ENCODE measurements around the gene VPS51.
"Not testable (repeated sequence)": the region's sequence is repeated elsewhere in the genome, so short reads cannot be mapped to it uniquely, and the experiment has no call there.

Gene VPS51

DNA sequence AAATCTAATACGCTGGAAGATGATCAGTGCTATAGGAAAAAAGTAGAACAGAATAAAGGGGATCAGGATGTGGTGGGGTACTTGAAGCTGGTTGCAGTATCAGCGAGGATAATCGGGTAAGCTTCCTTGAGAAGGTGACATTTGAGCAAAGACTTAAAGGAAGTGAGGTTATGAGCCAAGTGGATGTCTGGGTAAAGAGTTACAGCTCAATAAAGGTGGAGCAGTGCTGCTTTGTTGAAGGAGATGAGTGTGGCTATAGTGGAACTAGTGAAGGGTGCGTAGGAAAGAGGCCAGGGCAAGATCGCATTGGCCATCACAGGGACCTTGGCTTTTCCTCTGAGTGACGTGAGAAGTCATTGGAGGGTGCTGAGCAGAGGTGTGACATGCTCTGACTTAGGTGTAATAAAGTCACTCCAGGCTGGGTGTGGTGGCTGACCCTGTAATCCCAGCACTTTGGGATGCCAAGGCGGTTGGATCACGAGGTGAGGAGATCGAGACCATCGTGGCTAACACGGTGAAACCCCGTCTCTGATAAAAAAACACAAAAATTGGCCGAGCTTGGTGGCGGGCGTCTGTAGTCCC, 40.6 kb downstream of the VPS51 start:
- no peak for DNase-seq

DNA sequence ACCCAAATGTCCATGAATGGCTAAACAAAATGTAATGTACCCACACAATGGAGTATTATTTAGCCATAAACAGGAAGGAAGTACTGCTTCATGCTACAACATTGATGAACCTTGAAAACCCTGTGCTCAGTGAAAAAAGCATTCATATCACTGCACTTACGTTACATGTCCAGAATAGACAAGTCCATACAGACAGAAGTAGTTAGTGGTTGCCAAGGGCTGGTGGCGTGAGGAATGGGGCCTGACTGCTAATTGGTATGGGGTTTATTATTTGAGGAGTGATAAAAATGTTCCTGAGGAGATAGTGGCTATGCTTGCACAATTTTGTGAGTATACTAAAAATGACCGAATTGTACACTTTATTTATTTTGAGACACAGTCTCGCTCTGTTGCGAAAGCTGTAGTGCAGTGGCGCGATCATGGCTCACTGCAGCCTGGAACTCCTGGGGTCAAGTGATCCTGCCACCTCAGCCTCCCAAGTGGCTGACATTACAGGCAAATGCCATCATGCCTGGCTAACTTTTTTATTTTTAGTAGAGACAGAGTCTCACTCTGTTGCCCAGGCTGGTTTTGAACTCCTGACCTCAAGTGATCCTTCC, 46.0 kb downstream of the VPS51 start:
- DNase-seq = no peak

DNA sequence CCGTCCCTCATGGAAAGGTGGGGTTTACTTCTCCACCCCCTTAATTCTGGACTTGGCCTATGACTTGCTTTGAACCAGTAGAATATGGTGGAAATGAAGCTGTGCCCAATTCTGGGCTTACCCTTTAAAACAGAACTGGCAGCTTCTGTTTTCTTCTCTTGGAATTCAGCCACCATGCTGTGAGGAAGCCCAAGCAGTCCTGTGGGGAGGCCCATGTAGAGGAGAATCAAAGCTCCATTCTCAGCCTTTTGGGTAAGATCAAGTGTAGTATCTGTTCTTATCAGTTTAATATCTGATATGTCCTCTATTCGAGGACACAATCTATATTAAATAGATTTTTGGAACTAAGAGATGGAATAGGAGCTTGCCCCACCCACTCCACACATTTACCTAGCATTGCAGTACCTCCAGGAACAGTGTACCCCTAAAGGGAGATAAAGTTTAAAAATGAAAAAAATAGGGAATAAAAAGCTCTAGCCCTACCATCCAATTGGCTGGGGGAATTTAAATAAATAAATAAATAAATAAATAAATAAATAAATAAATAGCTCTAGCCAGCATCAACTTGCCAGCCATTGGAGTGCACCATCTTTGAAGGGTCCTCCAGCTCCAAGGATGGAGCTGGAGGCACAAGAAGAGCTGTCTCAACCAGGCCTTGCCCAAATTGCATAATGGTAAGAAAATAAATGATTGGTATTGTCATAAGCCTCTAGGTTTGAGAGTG, 51.5 kb downstream of the VPS51 start:
- no peak for DNase-seq

DNA sequence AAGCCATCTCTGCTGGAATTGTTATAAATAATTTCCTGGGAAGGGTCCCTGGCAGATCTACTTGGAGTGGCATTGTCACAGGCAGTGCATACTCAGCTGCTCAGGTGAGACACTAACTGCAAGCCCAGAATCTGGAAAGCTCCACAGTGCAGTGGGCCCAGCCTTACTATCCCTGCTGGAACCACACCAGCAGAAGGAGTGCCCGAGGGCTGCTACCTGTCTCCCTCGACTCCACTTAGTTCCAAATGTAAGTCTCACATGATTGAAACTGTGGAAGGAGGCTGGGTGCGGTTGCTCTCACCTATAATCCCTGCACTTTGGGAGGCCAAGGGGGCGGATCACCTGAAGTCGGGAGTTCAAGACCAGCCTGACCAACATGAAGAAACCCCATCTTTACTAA, 52.6 kb downstream of the VPS51 start:
- DNase-seq = no peak

DNA sequence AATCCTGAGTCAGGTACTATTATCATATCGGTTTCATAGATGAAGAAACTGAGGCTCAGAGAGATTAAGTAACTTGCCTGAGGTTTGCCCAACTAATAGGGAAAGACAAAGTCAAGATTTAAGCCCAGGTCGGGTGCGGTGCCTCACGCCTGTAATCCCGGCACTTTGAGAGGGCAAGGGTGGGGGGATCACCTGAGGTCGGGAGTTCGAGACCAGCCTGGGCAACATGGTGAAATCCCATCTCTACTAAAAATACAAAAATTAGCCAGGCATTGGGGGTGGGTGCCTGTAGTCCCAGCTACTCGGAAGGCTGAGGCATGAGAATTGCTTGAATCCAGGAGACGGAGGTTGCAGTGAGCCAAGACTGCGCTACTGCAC, 54.1 kb downstream of the VPS51 start:
- DNase-seq = not testable (repeated sequence)

DNA sequence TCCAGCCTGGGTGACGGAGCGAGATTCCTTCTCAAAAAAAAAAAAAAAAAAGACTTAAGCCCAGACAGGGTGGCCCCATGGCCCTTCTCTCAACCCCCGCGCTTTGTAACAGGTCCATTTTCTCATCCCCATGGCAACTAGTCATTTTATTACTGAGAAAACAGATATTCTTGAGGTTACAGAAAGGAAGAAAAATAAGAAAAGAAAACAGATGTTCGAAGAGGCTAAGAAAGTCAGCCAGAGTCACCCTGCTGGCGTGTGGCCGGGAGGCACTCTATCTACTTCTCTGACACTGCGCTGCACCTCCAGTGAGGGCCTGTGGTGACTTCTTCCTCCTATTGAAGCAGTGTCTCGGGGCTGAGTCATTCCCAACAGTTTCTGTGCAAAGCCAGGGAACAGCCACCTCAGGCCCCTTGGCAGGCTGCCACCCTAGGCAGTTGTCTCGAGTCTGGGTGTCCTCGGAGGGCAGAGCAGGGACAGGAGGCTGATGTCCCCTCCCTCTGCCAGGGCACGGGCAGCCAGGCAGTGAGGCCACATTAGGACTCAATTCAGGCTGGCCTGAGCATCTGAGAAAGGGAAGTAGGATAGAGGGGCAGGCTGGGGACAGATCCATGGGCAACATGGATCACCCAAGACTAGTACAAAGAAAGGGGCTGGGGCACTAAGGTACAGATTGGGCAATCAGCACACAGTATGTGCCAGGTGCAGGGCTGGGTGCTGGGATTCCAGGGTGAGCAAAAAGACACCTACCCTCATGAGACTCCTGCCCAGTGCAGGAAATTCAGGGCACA, 54.7 kb downstream of the VPS51 start:
- DNase-seq = peak; percentile 85

DNA sequence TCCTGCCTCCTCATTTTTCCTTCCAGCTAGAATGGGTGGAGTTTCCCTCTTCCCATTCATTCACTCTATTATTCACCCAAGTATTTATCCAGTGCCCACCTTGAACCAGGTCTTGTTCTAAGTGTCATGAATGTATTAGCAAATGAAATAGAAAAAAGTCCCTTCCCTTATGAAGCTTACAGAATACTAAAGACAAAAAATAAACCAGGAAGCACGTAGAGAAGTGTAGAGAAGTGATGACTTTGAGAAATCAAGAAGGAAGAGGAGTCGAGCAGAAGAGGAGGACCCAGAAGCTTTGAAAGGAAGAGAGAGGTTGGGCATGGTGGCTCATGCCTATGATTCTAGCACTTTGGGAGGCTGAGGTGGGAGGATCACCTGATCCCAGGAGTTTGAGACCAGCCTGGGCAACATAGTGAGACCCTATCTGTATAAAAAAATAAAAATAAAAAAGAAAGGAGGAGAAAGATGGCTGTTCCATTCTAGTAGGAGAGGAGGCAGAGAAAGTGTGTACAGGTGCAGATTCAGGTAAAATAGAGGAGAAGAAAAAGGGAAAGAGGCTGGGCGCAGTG, 55.4 kb downstream of the VPS51 start:
- DNase-seq = no peak

DNA sequence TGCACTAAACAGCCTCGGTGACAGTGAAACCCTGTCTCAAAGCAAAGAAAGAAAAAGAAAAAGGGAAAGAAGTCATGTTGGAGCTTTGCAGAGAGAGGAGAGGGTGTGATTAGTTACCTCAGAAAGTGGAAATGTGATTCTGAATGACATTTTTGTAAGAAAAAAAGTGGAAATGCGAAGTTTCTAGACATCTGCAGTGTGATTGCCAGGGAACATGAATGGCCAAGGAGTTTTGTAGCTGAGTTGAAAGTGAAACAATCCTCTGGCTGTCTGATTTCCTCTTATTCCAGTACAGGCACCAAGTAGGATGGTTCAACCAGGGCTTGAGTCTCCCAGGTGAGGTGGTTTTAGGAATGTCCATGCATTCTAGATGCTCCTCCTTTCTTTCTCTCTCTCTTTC, 56.1 kb downstream of the VPS51 start:
- DNase-seq = no peak

DNA sequence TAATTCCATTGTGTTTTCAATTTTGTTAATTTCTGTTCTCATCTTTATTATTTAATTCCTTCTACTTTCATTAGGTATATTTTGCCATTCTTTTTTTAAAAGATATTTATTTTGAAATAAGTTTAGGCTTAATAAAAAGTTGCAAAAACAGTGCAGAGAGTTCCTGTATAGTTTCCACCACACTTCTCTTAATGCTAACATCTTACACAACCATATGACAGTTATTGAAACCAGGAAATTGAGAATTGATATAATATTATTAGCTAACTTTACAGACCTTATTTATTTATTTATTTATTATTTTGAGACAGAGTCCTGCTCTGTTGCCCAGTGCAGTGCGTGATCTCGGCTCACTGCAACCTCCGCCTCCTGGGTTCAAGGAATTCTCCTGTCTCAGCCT, 60.2 kb downstream of the VPS51 start:
- no peak for DNase-seq

DNA sequence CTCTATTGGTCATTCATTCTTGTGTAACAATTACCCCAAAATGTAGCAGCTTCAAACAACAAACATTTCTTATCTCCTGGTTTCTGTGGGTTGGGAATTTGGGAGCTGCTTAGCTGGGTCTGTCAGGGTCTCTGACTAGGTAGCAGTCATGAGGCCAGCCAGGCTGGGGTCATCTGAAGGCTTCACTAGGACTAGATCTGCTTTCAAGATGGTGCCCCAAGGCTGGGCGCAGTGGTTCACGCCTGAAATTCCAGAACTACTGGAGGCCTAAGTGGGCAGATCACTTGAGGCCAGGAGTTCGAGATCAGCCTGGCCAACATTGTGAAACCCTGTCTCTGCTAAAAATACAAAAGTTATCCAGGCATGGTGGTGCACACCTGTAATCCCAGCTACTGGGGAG, 60.9 kb downstream of the VPS51 start:
- no peak for DNase-seq

DNA sequence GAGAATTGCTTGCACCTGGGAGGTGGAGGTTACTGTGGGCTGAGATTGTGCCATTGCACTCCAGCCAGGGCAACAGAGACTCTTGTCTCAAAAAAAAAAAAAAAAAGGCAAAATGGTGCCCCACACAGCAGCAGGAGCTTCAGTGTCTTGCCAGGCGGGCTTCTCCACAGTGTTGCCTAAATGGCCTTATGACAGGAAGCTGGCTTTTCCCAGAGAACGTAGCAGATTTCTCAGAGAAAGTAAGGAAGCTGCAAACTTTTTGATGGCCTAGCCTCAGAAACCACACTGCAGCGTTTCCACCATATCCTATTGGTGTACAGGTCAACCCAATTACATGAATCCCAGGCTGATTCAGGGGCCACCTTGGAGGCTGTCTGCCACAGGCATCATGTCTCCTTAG, 61.3 kb downstream of the VPS51 start:
- DNase-seq = no peak

DNA sequence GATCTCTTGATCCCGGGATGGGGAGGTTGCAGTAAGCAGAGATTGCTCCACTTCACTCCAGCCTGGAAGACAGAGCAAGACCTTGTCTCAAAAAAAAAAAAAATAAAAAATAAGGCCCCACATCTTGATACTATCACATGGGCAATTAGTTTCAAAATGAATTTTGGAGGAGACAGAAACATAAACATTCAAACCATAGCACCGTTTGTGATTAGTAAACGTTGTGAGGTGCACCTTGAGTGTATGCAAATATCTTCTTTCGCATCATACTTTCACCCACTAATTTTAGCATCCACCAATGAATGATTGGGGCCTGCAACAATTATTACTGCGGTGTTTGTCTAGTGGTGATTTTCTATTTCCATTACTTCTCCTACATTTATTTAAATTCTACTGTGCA, 63.0 kb downstream of the VPS51 start:
- DNase-seq = no peak

DNA sequence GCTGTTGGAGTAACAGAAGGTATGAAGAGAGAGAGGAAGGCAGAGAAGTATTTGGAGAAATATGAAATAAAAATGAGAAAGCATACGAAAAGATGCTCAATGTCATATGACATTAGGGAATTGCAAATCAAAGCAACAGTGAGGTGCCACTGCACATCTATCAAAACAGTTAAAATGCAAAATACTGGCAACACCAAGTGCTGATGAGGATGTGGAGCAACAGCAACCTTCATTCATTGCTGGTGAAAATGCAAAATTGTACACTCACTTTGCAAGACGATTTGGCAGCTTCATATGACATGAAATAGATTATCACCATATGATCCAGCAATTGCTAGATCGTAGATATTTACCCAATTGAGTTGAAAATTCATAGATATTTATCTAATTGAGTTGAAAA, 64.6 kb downstream of the VPS51 start:
- no peak for DNase-seq
